Measurements from ENCODE around the gene NR2E1. TPM values are rescaled to one million over a fixed set of nuclear protein-coding genes. Genes with fewer than 3 reads are reported as not detected.

The NR2E1 gene
- polyA plus RNA-seq, 2 donors: 0.02 to 0.06 TPM

DNA sequence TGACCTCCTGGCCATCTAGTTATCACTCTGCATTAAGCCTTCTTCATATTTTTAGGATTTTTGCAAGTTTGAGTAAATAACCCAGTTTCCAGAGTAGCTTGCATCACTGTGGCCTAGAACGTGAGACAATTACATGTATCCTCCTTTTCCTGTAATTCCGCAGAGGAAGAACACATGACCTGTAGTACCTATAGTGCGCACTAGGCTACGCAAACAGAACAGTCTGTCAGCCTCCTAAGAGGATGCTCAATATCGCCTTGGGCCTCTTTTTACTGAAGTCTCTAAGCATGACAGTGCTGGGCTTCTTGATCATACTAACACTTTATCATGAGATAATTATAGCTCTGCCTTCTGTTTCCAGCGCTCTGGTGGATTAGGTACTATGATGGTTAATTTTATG is 20.2 kb upstream of the NR2E1 start:
- H3K4me1 ChIP-seq (ENCODE audit: control insufficient read depth in 2 of 2, insufficient read depth in 2 of 2, low read length in 1 of 2): no peaks in the 10 kb centered on the region
- H3K36me3 ChIP-seq (ENCODE audit: control insufficient read depth in 2 of 2, insufficient read depth in 2 of 2, low read length in 1 of 2): no peaks in the 10 kb centered on the region
- H3K27me3 ChIP-seq (ENCODE audit: control insufficient read depth in 1 of 2, insufficient read depth in 2 of 2, low read length in 2 of 2): peaks cover 0 to 4% of the 10 kb centered on the region in 2 donors
- peaks cover 0 to 3% of the 10 kb centered on the region in 2 donors for H3K9me3 ChIP-seq (ENCODE audit: control insufficient read depth in 2 of 2, insufficient read depth in 1 of 2, low read depth in 1 of 2, low read length in 1 of 2)
- no peak overlapping the region for H3K27ac ChIP-seq (ENCODE audit: low read depth in 2 of 2, low read length in 1 of 2)
- H3K4me3 ChIP-seq (ENCODE audit: low read depth in 1 of 2, low read length in 2 of 2): no peak overlapping the region
- 88 to 90% methylated on average over 6 of the region's 6 CpGs for WGBS, 2 donors

DNA sequence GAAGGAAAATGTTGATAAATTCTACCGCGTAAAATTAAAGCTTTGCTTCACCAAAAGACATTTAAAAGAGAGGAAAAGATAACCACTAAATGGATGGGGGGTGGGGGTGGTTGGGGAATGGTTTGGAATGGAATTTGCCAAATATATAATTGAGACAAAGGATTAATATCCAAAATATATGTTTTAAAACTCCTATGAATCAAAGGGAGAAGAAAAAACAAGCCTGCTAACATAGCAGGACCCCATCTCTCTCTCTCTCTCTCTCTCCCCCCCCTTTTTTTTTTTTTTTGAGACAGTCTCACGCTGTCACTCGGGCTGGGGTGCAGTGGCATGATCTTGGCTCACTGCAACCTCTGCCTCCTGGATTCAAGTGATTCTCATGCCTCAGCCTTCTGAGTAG is 13.4 kb upstream of the NR2E1 start:
- Histone ChIP-seq H3K27ac (ENCODE audit: low read depth in 2 of 2, low read length in 1 of 2) (no peak overlapping the region), H3K9me3 (ENCODE audit: control insufficient read depth in 2 of 2, insufficient read depth in 1 of 2, low read depth in 1 of 2, low read length in 1 of 2) (peaks cover 0 to 3% of the 10 kb centered on the region in 2 donors), H3K4me3 (ENCODE audit: low read depth in 1 of 2, low read length in 2 of 2) (no peak overlapping the region), H3K27me3 (ENCODE audit: control insufficient read depth in 1 of 2, insufficient read depth in 2 of 2, low read length in 2 of 2) (peaks cover 0 to 6% of the 10 kb centered on the region in 2 donors), H3K4me1 (ENCODE audit: control insufficient read depth in 2 of 2, insufficient read depth in 2 of 2, low read length in 1 of 2) (peaks cover 3 to 5% of the 10 kb centered on the region in 2 donors), H3K36me3 (ENCODE audit: control insufficient read depth in 2 of 2, insufficient read depth in 2 of 2, low read length in 1 of 2) (no peaks in the 10 kb centered on the region)
- WGBS, 2 donors: 80 to 92% methylated on average over 2 to 4 of the region's 4 CpGs

DNA sequence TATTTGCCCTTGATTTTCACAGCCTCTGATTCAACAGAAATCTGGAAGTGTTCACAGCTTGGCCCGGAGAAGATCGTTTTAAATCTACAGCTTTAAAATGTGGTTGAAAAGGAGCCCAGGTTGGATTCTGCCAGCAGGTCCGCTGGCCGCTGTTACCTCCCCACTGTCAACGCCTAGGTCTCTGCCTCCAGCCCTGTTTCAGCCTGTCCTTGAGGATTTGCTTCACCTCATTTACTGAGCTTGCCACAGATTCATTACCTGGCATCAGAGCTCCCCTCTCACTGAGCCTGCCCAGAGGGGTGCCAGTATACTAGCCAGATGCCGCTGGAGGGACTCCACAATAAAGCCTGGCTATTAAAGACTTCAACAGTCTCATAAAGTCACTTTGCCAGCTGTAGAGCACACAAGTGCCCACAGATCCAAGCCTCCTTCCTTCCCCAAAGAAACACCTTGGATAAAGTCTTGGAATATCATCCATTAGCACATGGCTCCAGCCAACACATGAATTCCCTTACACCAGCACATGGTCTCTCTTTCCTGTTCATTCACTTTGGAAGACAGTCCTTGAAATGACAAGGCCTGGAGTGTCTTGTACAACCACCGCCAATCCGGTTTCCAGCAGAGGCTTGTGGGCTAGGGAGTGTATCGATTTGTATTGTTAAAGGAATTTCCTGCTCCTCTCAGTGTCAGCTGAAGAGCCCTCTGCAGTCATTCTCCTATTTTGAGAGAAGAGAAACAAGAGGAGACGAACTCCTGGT is 9.5 kb upstream of the NR2E1 start:
- Histone ChIP-seq H3K4me3 (ENCODE audit: low read depth in 1 of 2, low read length in 2 of 2) (no peak overlapping the region), H3K36me3 (ENCODE audit: control insufficient read depth in 2 of 2, insufficient read depth in 2 of 2, low read length in 1 of 2) (no peaks in the 10 kb centered on the region), H3K27ac (ENCODE audit: low read depth in 2 of 2, low read length in 1 of 2) (no peak overlapping the region), H3K27me3 (ENCODE audit: control insufficient read depth in 1 of 2, insufficient read depth in 2 of 2, low read length in 2 of 2) (peaks cover 0 to 18% of the 10 kb centered on the region in 2 donors), H3K9me3 (ENCODE audit: control insufficient read depth in 2 of 2, insufficient read depth in 1 of 2, low read depth in 1 of 2, low read length in 1 of 2) (no peaks in the 10 kb centered on the region), H3K4me1 (ENCODE audit: control insufficient read depth in 2 of 2, insufficient read depth in 2 of 2, low read length in 1 of 2) (peaks cover 9 to 10% of the 10 kb centered on the region in 2 donors)
- 16 to 27% methylated on average over 10 of the region's 10 CpGs for WGBS, 2 donors

DNA sequence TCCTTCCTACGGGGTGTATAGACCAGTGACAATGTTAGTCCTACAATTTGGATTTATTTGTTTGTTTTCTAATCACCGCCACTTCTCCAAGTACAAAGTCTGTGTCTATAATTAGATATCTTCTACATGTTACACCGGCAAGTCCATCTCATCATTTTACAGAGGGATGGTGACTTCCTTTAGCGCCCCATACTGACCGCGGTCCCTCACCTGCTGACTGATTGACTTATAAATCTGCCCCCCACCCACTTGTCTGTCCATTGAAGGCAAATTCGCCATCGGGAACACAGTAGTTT is 8.9 kb upstream of the NR2E1 start:
- 17 to 23% methylated on average over 8 of the region's 8 CpGs for WGBS, 2 donors
- Histone ChIP-seq H3K36me3 (ENCODE audit: control insufficient read depth in 2 of 2, insufficient read depth in 2 of 2, low read length in 1 of 2) (no peaks in the 10 kb centered on the region), H3K4me1 (ENCODE audit: control insufficient read depth in 2 of 2, insufficient read depth in 2 of 2, low read length in 1 of 2) (peaks cover 9 to 10% of the 10 kb centered on the region in 2 donors), H3K9me3 (ENCODE audit: control insufficient read depth in 2 of 2, insufficient read depth in 1 of 2, low read depth in 1 of 2, low read length in 1 of 2) (no peaks in the 10 kb centered on the region), H3K27ac (ENCODE audit: low read depth in 2 of 2, low read length in 1 of 2) (no peak overlapping the region), H3K27me3 (ENCODE audit: control insufficient read depth in 1 of 2, insufficient read depth in 2 of 2, low read length in 2 of 2) (peaks cover 0 to 20% of the 10 kb centered on the region in 2 donors), H3K4me3 (ENCODE audit: low read depth in 1 of 2, low read length in 2 of 2) (peak overlapping the region in 1 of 2 donors; percentile 42)

DNA sequence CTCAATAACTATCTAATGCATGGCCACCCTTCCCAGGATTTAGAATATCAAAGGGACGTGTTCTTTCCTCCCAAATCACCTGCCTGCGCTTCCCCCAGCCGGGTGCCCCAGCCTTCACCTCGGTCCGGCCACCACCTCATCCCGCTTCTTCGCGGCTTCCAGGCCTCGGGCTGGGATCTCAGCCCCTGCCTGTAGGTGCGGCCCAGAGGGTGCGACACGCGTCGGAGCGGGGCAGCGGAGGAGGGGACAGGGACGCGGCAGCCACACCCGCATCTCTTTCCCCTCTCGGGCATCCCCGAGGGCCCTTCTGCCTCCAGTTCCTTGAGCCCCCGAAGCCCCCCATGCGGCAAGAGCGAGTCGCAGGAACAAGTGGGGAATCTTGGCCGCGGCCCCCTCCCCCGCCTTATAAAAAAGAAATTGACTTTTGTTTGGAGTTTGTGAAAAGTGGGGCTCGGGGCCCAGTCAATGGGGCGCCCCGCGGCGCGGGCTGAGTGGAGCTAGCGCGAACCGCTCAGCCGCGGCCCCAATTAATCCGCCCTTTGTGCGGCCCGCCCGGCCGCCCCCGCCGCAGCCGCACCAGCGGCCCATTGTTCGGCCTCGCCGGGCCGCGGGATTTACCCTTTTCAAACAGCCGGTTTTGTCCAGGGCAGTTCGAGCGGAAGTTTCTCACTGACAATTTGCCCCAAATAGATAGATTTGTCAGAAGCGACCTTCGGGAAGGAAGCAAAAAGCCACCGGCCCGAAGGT is 8.4 kb upstream of the NR2E1 start:
- Histone ChIP-seq H3K4me3 (ENCODE audit: low read depth in 1 of 2, low read length in 2 of 2) (peak overlapping the region in 1 of 2 donors; percentile 42), H3K27ac (ENCODE audit: low read depth in 2 of 2, low read length in 1 of 2) (no peak overlapping the region), H3K27me3 (ENCODE audit: control insufficient read depth in 1 of 2, insufficient read depth in 2 of 2, low read length in 2 of 2) (peaks cover under 1 to 24% of the 10 kb centered on the region in 2 donors), H3K36me3 (ENCODE audit: control insufficient read depth in 2 of 2, insufficient read depth in 2 of 2, low read length in 1 of 2) (no peaks in the 10 kb centered on the region), H3K4me1 (ENCODE audit: control insufficient read depth in 2 of 2, insufficient read depth in 2 of 2, low read length in 1 of 2) (peaks cover 9 to 10% of the 10 kb centered on the region in 2 donors), H3K9me3 (ENCODE audit: control insufficient read depth in 2 of 2, insufficient read depth in 1 of 2, low read depth in 1 of 2, low read length in 1 of 2) (no peaks in the 10 kb centered on the region)
- 2 to 4% methylated on average over 55 to 60 of the region's 60 CpGs for WGBS, 2 donors

DNA sequence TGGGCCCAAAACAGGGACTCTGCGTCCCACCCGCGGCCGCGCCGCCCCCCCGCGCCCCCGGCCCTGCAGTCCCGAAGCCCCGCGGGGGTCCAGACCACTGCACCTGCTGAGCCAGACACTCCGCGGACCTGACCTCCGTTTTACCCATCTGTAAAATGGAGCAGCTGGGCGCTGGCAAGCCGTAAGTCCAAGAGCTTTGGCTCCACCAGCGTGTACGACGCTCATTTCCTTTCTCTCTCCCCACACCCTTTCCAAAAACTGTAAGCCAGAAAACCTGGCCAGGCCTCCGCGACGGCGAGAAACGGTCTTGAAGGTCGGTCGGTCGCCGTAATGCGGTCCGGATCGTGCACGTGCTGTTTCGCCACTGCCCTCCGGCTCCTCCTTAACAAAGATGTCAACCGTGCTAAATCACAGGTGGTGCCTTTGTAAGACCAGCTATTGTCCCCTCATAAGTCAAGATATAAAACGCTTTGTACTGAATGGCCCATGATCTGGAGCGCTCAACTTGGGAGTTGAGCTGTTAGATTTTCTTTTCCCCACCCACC is 7.8 kb upstream of the NR2E1 start:
- Histone ChIP-seq H3K4me3 (ENCODE audit: low read depth in 1 of 2, low read length in 2 of 2) (peak overlapping the region in 1 of 2 donors; percentile 42), H3K27me3 (ENCODE audit: control insufficient read depth in 1 of 2, insufficient read depth in 2 of 2, low read length in 2 of 2) (peaks cover 3 to 31% of the 10 kb centered on the region in 2 donors), H3K9me3 (ENCODE audit: control insufficient read depth in 2 of 2, insufficient read depth in 1 of 2, low read depth in 1 of 2, low read length in 1 of 2) (no peaks in the 10 kb centered on the region)

DNA sequence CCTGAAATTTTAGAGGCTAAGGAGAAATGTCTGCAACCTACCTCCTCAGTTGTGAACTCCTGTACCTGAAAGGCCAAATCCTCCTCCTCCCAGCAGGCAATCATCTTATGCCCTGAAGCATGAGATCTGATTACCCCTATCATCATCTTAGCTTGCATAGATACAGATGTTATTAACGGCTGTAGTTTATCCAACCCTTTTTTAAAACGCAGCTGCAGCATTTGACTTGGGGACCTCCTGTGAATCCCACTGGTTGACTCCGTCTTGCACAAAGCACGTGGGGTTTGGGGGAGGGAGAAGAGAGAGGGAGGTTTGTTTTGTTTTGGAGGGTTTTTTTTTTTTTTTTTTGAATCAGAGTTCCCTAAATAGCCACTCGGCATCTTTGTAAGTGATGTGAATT is 5.8 kb upstream of the NR2E1 start:
- no peaks in the 10 kb centered on the region for H3K36me3 ChIP-seq (ENCODE audit: control insufficient read depth in 2 of 2, insufficient read depth in 2 of 2, low read length in 1 of 2)
- peaks cover 0 to 2% of the 10 kb centered on the region in 2 donors for H3K9me3 ChIP-seq (ENCODE audit: control insufficient read depth in 2 of 2, insufficient read depth in 1 of 2, low read depth in 1 of 2, low read length in 1 of 2)
- peaks cover 3 to 48% of the 10 kb centered on the region in 2 donors for H3K27me3 ChIP-seq (ENCODE audit: control insufficient read depth in 1 of 2, insufficient read depth in 2 of 2, low read length in 2 of 2)
- 38 to 53% methylated on average over 5 of the region's 5 CpGs for WGBS, 2 donors
- no peak overlapping the region for H3K27ac ChIP-seq (ENCODE audit: low read depth in 2 of 2, low read length in 1 of 2)
- H3K4me3 ChIP-seq (ENCODE audit: low read depth in 1 of 2, low read length in 2 of 2): no peak overlapping the region
- peaks cover 10 to 13% of the 10 kb centered on the region in 2 donors for H3K4me1 ChIP-seq (ENCODE audit: control insufficient read depth in 2 of 2, insufficient read depth in 2 of 2, low read length in 1 of 2)

More for the DNA sequence above, 7.8 kb upstream of the NR2E1 start:
- Histone ChIP-seq H3K4me1 (ENCODE audit: control insufficient read depth in 2 of 2, insufficient read depth in 2 of 2, low read length in 1 of 2) (peaks cover 9 to 10% of the 10 kb centered on the region in 2 donors), H3K27ac (ENCODE audit: low read depth in 2 of 2, low read length in 1 of 2) (no peak overlapping the region), H3K36me3 (ENCODE audit: control insufficient read depth in 2 of 2, insufficient read depth in 2 of 2, low read length in 1 of 2) (no peaks in the 10 kb centered on the region)
- WGBS, 2 donors: 9 to 12% methylated on average over 37 to 38 of the region's 38 CpGs

DNA sequence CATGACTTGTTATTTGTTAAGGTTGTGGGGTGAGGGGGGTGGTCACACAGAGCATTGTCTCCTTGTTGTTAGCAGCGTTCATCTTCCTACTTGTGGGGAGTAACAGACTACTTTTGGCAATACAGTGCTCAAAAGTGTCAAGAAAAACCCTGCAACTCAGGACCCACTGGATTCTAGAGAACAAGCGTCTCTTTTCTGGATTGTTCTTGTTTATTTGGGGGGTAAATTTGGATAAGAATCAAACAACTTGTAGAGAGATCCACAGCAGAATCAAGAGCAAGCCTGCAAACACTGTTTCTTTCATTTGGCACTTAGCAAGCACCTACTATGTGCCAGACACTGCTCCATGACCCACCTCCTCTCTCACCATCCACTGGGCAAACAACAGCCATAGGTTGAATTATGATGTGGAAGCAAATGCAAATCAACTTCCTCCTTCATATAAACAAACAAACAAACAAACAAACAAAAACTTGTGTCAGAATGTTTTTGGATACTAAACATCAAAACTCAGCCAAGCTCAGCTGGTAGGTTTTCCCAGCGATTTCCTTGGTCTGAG is 4.0 kb upstream of the NR2E1 start:
- peaks cover 0 to 2% of the 10 kb centered on the region in 2 donors for H3K9me3 ChIP-seq (ENCODE audit: control insufficient read depth in 2 of 2, insufficient read depth in 1 of 2, low read depth in 1 of 2, low read length in 1 of 2)
- no peaks in the 10 kb centered on the region for H3K36me3 ChIP-seq (ENCODE audit: control insufficient read depth in 2 of 2, insufficient read depth in 2 of 2, low read length in 1 of 2)
- peaks cover 14 to 23% of the 10 kb centered on the region in 2 donors for H3K4me1 ChIP-seq (ENCODE audit: control insufficient read depth in 2 of 2, insufficient read depth in 2 of 2, low read length in 1 of 2)
- no peak overlapping the region for H3K4me3 ChIP-seq (ENCODE audit: low read depth in 1 of 2, low read length in 2 of 2)
- 18 to 24% methylated on average over 3 of the region's 3 CpGs for WGBS, 2 donors
- H3K27me3 ChIP-seq (ENCODE audit: control insufficient read depth in 1 of 2, insufficient read depth in 2 of 2, low read length in 2 of 2): peaks cover 3 to 51% of the 10 kb centered on the region in 2 donors
- H3K27ac ChIP-seq (ENCODE audit: low read depth in 2 of 2, low read length in 1 of 2): no peak overlapping the region

DNA sequence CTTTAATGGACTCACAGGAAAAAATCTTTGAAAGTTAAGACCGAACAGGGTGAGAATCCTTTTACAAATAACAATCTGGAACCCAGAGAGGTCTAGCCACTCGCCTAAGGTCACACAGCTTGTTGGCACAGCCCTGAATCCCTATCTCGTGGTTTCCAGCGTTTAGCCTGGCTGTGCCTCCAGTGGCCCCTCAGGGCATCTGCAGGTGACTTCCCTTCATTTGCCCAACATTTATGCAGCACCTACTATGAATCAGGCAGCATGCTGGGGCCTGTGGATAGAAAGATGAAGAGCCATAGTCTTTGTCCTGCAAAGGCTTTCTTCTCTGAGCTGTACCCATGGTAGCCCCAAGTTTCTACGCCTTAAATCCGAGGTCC is 2.6 kb upstream of the NR2E1 start:
- H3K27me3 ChIP-seq (ENCODE audit: control insufficient read depth in 1 of 2, insufficient read depth in 2 of 2, low read length in 2 of 2): peaks cover 3 to 51% of the 10 kb centered on the region in 2 donors
- H3K27ac ChIP-seq (ENCODE audit: low read depth in 2 of 2, low read length in 1 of 2): no peak overlapping the region
- peaks cover 5 to 17% of the 10 kb centered on the region in 2 donors for H3K4me1 ChIP-seq (ENCODE audit: control insufficient read depth in 2 of 2, insufficient read depth in 2 of 2, low read length in 1 of 2)
- H3K4me3 ChIP-seq (ENCODE audit: low read depth in 1 of 2, low read length in 2 of 2): no peak overlapping the region
- peaks cover 0 to 2% of the 10 kb centered on the region in 2 donors for H3K9me3 ChIP-seq (ENCODE audit: control insufficient read depth in 2 of 2, insufficient read depth in 1 of 2, low read depth in 1 of 2, low read length in 1 of 2)
- H3K36me3 ChIP-seq (ENCODE audit: control insufficient read depth in 2 of 2, insufficient read depth in 2 of 2, low read length in 1 of 2): no peaks in the 10 kb centered on the region
- WGBS, 2 donors: 4 to 6% methylated on average over 6 of the region's 6 CpGs
